Testis (tissue), 2 donors: ENCODE measurements around the gene FUT9.

Experiments used
- CTCF ChIP-seq, 3 experiments: fragments of 450-650 bp in 2 of 3; fragments of 200-600 bp in 1 of 3; sonication (generic) in 1 of 3; IDR thresholded peaks; one replicate each; pipeline ENCODE4 v1.5.1; 2016 to 2019; ENCODE audit warnings: antibody characterized with exemption in 3 of 3, mild to moderate bottlenecking in 2 of 3, moderate library complexity in 1 of 3
- POLR2A ChIP-seq: fragments of 450-650 bp; IDR thresholded peaks from one replicate; pipeline ENCODE4 v1.6.1; 2017; ENCODE audit warnings: antibody characterized with exemption, mild to moderate bottlenecking, moderate library complexity

- TF ChIP-seq CTCF (IDR thresholded peaks at IDR 0.05) = no peak
- no peak for TF ChIP-seq POLR2A
Measured at GRCh38 chr6:96156425-96156824, 140.7 kb downstream of the FUT9 start.
